ENCODE measurements around the gene PBRM1. TPM values are rescaled to one million over a fixed set of nuclear protein-coding genes. Genes with fewer than 3 reads are reported as not detected.
"Not testable (repeated sequence)": the region's sequence is repeated elsewhere in the genome, so short reads cannot be mapped to it uniquely, and the experiment has no call there.

PBRM1 gene
- total RNA-seq, 1 donor from 2014 or later: 88.6 TPM

DNA sequence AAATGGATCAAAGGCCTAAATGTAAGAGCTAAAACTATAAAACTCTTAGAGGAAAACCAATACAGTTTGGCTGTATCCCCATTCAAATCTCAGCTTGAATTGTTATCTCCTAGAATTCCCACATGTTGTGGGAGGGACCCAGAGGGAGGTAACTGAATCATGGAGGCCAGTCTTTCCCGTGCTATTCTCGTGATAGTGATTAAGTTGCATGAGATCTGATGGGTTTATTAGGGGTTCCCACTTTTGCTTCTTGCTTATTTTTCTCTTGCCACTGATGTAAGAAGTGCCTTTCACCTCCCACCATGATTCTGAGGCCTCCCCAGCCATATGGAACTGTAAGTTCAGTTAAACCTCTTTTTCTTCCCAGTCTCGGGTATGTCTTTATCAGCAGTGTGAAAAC lies 9.5 kb downstream of the PBRM1 start:
- intact Hi-C loops (cut with micrococcal nuclease): not testable (repeated sequence)

DNA sequence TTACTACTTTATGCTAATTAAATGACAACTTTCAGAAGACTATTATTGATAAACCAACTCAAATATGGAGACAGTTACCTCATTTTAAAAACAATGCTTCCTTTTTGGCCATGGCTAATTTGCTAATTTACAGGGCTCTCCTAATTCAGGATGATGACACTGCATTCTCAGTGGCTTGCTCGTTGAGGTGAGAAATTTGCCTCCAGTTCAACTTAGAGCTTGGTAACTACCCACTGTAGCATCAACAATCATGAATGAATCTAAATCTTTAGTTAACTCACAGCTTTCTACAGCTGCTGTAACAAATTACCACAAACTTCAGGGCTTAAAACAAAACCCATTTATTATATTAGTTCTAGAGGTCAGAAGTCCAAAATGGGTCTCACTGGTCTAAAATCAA lies 14.0 kb downstream of the PBRM1 start:
- intact Hi-C loops (cut with micrococcal nuclease): loop anchor here (1.0 kb wide), 1 partner anchor 14 kb away; the partner anchor contains the start of gene PBRM1

DNA sequence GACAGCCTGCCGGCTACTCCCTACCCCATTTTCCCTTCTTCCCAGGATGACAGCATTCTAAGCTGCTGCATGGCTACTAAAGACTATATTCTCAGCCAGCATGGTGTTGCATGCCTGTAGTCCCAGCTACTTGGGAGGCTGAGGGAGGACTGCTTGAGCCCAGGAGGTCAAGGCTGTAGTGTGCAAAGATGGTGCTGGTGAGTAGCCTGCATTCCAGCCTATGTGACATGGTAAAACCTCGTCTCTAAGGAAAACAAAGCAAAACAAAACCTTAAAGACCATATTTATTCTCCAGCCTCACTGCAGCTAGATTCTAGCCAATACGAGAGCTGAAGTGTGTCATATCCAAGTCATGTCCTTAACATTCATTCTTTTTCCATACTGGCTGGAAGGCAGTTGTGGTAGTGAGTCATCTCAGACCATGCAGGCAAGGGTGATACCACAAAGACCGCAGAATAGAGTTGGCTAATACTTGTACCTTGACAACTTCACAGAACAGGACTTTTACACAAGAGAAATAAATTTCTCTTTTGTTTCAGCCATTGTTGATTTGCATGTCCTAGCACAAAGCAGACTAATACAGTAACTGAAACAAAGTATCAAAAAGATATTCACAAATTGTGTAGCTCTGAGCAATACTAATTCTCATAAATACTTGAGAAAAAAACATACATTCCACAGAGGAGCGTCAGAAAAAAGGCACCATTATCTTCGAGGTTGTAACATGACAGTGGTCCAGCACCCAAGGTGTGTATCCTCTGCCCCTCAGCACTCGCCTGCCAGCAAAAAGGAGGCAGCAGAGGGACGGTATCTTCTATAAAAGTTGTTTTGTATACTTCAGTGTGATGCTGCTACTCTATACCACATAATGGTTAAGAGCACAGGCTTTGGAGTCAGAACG lies 14.8 kb downstream of the PBRM1 start:
- intact Hi-C loops (cut with micrococcal nuclease): loop anchor here (1.0 kb wide), 1 partner anchor 14 kb away; the partner anchor contains the start of gene PBRM1

DNA sequence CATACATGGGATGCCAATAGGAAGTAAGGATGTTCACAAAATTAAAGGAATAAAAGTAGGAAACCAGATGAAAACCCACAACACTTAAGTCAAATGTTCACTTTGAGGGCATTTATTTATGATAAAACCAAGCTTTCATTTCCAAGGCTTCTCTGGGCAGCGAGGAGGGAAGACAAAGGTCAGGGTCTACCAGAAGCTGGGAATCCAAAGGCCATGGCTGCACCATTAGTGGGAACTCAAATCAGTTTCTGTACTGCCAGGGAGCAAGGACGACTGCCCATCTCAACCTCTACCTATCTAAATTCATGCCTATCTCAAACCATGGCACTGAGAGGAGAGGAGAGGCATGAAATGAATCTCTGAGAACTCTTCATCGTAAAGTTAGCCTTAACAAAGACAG lies 22.6 kb downstream of the PBRM1 start:
- intact Hi-C loops (cut with micrococcal nuclease): no loop called here

DNA sequence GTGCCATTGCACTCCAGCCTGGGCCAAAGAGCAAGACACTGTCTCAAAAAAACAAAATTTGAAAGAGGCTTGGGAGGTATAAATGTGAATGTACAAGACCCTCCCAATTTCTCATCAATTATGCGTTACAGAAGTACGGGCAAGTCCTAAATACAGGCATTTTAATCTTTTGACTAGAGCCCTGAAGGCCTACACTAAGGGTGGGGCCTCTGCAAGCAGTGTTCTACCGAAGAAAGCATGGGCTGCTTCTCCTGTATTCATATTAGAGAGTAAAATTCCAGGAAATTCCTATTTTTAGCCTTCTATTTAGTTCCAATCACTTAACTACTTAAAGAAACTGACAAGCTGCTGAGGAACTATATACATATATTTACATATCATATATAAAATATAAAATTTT lies 25.7 kb downstream of the PBRM1 start:
- intact Hi-C loops (cut with micrococcal nuclease): no loop called here

DNA sequence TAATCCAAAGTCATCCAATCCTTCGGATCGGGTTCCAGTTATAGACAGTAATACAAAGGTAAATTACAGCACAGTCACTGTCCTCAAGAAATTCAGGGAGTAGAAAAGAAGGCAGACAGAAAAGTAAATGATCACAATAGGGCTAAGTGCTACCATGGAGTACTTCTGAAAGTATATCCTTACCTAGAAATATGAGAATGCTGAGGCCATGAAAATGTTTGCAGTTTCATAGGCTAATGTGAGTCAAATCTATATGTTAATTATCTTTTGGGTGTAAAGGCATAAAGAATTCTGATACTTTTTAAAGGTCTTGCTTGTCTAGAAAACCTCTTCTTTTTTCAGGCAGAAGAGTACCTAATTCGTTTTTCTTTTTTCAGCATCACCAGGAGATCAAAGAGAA lies 29.8 kb downstream of the PBRM1 start:
- intact Hi-C loops (cut with micrococcal nuclease): no loop called here

DNA sequence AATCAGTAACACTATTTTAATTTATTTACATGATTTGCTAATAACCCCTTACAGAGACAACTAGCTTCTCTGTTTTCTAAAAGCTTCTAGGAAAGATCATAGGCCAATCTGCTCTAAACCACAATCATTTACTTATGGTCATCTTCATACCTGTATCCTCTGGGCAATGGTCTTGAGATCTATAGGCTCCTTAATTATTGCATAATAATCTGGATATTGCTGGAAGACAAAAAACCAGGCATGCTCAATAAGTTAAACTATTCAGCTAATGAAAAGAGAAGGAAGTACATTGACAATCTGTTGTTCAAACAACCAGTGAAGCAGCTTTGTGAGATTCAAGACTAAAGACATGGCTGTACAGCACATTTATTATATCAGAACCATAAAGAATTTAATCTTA lies 34.1 kb downstream of the PBRM1 start:
- intact Hi-C loops (cut with micrococcal nuclease): no loop called here

DNA sequence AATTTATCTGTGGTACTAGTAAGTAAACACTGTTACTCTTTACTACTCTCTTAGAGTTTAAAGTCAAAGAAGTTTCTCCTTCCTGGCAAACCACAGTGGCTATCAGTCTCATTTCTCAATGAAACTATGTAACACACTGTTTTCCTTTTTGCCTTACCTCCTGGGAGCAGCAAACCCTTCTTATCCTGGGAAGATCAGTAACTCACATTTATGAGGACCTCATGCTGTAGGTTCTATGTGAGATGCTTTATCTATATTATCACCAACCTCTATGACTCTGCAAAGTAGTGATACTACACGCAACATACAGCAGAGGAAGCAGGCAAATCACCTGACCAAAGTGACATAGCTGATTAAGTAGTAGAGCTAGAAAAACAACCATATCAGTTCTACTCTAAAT lies 35.3 kb downstream of the PBRM1 start:
- intact Hi-C loops (cut with micrococcal nuclease): no loop called here

DNA sequence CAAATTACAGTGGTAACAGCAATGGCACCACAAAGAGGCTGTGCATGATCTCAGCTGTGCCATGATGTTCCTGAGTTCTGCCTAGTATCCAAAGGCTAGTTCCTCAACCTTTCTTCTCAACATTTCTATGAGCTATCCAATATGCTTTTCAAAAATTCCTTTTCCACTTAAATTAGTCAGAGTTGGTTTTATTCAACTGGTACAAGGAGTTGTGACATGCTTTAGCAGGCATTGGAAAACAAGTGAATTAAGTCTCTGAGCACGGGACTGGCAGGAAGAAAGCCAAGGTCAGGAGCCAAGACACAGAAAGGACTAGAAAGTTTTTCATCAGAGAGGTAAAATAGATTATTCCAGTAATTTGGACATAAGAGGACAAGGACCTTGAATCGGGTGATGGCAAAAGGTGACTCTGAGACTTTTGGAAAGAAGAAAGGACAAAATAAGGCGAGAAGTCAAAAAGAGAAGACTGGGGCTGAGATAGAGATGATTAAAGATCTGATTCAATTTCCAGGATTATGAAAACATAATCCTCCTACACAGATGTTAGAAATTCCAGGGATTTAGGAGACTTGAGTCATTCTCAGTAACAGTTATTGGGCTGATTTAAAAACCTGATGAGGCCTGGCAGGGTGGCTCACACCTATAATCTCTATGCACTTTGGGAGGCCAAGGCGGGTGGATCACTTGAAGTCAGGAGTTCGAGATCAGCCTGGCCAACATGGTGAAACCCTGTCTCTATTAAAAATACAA lies 36.1 kb downstream of the PBRM1 start:
- intact Hi-C loops (cut with micrococcal nuclease): no loop called here

DNA sequence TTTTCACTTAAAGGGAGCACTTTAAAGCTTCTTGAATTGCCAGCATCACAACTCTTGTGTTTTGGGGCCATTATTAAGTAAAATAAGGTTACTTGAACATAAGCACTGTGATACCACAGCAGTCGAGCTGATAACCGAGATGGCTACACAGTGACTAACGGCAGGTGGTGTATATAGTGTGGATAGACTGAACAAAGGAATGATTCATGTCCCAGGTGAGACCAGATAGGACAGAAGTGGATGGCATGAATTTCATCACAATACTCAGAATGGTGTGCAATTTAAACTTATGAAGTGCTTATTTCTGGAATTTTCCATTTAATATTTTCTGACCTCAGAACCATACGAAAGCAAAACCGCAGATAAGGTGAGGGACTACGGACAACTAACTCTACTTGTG lies 40.2 kb downstream of the PBRM1 start:
- intact Hi-C loops (cut with micrococcal nuclease): no loop called here

DNA sequence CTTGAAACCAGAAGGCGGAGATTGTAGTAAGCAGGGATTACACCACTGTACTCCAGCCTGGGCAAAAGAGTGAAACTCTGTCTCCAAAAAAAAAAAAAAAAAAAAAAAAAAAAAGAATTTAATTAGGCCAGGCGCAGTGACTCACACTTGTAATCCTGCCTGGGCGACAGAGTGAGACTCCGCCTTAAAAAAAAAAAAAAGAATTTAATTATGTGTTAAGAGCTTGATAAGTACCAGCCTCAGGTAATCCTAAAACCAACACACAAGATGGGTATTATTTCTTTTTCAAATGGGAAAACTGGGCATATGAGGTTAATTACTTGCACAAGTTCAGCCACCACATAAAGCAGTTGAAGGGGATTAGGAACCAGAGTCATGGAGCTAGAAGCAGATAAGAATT lies 49.0 kb downstream of the PBRM1 start:
- intact Hi-C loops (cut with micrococcal nuclease): no loop called here

DNA sequence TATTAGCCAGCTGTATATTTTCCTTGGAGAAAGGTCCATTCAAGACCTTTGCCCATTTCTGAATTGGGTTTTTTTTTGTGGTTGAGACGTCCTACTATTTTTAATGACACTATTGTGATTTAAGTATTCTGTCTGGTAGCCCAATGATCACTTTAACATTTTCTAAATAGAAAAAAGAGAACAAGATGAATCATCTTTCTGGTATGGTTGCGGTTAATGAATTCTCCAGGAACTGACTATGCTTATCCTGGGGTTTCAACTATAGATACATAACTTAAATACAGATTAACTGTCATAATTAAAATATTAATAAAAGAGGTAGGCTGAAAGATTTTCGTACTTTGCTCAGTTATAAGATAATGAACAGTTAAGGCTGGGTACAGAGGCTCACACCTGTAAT lies 51.9 kb downstream of the PBRM1 start:
- intact Hi-C loops (cut with micrococcal nuclease): no loop called here

DNA sequence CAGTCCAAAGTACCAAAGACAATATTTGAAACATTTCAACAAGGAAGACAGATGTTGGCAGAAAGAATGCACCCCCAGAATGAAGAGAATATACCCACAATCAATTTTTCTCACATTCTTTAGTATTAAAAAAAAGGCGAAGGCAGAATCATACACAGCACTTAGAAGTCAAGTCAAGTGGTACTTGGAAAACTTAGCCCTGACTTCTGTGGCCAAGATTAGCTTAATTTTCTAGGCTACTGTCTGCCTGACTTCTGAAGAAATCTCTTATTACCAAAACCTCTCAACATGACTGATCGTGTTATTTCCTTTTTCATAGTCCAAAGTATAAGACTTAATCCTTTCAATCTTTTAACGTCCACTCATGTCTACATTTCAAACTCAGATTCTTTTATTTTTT lies 60.7 kb downstream of the PBRM1 start:
- intact Hi-C loops (cut with micrococcal nuclease): no loop called here

DNA sequence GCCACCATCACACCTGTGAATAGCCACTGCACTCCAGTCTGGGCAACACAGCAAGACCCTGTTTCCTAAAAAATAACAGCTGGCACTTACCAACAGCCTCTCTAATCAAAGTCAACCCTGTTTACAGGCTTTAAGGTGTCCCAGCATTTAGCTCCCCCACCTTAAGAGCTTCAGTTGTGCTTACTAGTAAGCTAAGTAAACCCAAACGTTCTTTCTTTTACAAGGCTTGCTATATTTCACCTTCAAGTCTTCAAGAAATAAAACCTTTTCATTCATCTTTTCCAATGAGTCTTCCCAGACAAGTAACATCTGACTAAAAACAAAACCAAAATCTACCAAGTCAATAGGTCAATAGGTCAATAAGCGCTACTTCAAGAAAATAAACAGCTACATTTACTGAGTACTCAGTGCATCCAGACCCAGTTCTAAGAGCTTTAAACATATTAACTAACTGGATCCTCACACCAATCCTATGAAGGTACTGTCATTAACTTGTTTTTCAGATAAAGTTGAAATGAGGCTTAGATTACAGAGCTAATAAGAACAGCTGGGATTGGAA lies 62.4 kb downstream of the PBRM1 start:
- intact Hi-C loops (cut with micrococcal nuclease): no loop called here

DNA sequence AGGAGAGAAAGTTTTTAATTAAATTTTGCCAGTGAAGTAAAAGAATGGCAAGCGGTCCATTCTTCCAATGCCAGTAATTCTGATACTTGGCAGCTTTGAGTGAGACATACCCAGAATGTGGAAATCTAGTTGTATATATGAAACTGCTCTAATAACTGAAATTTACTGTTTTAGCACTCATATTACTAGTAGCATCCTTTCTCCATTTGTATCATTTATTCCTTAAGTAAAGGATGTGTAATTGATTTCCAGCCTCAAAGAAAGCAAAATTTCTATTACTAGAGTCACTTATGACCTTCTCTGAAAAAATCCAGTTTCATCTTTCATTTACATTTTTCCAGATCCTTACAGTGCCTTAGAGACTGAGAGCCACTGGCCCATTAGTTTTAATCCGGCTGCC lies 65.1 kb downstream of the PBRM1 start:
- intact Hi-C loops (cut with micrococcal nuclease): no loop called here

DNA sequence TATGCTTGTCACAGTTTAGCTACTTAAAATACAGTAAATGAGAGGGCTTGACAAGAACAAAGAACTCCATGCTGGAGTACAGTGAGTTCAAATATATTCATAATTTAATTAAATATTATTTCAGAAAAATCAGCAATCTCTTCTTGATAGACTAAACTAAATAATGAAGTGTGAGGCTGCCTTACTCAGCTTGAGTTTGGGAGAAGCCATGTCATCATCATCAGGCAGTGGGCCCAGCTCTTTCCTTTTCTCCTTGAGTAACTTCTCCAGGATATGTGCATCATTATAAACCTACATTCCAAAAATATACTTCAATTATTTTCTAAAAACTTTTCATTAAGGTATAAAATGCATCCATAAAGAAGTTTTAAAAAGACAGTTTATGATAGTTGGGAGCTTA lies 70.5 kb downstream of the PBRM1 start:
- intact Hi-C loops (cut with micrococcal nuclease): no loop called here

DNA sequence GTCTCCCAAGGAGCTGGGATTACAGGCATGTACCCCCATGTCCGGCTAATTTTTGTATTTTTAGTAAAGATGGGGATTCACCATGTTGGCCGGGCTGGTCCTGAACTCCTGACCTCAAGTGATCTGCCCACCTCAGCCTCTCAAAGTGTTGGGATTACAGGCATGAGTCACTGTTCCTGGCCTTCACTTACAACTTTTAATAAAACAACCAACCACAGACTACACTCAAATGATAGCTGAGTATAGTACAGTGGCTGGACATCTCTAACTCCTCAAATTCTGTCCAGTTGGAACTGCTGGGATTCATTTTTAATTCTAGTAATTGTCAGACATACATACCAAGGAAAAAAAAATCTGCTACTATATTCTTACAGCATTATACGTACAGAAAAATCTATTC lies 71.0 kb downstream of the PBRM1 start:
- intact Hi-C loops (cut with micrococcal nuclease): no loop called here

DNA sequence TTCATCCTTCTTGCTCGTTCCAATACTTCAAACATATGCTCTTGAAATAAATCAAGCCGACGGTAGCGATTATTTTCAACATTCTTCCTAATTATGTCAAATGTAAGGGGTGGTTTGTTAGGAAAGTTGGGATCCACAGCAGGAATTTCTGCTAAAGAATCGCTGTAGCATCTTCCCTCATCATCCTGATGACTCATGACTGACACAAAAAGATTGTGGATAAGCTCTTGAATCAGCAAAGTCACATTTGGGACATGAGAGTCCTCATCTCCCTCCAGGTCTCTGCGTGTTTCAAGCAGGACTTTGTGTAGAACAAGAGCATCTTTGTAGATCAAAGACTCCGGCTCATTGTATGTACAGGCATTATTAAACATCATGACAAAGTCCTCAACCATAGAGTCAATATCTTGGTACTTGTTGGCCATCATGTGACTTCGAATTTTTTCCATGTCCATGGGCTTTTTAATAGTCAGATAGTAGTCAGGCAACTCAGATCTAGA lies 76.3 kb downstream of the PBRM1 start:
- intact Hi-C loops (cut with micrococcal nuclease): no loop called here

DNA sequence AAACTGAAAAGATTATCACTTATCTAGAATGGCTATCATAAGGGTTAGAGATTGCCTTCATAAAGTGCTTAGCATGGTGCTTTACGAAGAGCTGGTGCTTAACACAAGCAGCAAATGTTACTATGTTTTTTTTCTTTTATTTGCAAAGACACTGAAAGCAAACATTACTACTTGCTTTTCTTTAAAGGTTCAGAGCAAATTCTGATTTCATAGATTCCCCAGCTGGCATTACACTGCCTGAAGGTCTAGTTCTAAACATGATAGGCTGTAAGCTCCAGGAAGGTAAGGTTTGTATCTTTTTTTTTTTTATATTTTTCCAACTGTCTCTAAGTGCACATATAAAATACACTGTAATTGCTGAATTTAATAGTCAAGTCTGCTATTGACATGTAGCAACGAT lies 77.4 kb downstream of the PBRM1 start:
- intact Hi-C loops (cut with micrococcal nuclease): no loop called here

DNA sequence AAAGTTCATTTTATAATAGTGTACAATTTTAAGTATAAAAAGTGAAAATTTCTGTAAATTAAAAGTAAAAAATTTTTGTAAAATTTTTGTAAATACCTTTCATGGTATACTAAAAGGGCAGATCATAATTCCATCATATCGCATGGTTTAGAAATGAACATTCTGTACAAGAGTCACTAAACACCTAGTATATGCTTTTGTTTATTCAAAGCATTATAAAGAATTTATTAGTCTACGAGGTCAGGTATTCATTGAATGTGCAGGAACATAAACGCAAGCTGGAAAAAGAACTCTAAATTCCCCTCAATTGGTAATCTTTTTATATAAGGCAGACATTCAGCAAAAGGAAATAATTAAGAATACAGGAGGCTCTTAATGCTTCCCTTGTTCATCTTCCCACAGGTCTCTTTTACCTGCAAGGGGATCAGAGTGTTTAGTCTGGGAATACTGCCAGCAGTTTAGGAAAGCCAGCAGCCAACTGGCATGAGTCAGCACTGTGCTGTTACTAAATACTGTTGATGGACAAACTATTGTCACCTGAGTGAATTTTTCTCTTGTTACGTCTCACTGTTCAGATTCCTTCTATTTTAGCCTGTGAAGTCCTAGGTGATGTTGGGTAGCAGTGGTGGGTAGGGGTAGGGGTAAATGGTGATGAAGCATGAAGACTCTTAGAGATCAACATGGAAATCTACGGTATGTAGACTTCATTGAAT lies 79.2 kb downstream of the PBRM1 start:
- intact Hi-C loops (cut with micrococcal nuclease): no loop called here

DNA sequence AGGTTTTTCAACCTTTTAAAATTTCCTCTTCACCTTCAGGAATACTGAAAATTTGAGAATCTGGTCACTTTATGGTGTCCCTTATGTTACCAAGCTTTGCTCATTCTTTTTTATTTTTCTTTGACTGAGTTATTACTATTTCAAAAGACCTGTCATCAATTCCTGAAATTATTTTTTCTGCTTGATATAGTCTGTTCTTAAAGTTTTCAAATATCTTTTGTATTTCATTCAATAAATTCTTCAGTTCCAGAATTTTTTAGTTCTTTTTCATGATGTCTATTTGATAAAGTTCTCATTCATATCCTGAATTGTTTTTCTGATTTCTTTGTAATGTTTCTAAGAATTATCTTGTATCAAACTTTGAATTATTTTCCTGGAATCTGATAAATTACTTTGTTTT lies 85.5 kb downstream of the PBRM1 start:
- intact Hi-C loops (cut with micrococcal nuclease): no loop called here

Measured in T-helper 1 cell treated with Interleukin-12 subunit alpha and Interleukin-12 subunit beta and Interleukin-4 antibody, amounts not matched to agents 30 ng/mL and 1 ng/mL, for 36 hours (primary cell).